ENCODE data around the gene ARSB. TPM values are rescaled to one million over a fixed set of nuclear protein-coding genes. Genes with fewer than 3 reads are reported as not detected.

Gene ARSB
- total and polyA plus RNA-seq, 7 experiments from 2014 or later, result 3.3 to 10.8 (median 4.8) TPM

GRCh38 chr5:78923622-78923970 lies 61.5 kb downstream of the ARSB start:
- Histone ChIP-seq H3K4me1 (ENCODE audit: control insufficient read depth in 2 of 2, insufficient read depth in 2 of 2, low read length in 2 of 2) (no peaks in the 10 kb centered on the region), H3K36me3 (ENCODE audit: control insufficient read depth in 2 of 3, insufficient read depth in 3 of 3, low read length in 3 of 3) (no peaks in the 10 kb centered on the region), H3K9me3 (ENCODE audit: control insufficient read depth in 2 of 3, low read length in 3 of 3) (no peaks in the 10 kb centered on the region), H3K4me3 (ENCODE audit: low read length) (no peak overlapping the region), H3K27ac (ENCODE audit: low read depth, low read length) (no peak overlapping the region), H3K27me3 (ENCODE audit: control insufficient read depth in 2 of 2, insufficient read depth in 2 of 2, low read length in 2 of 2) (no peaks in the 10 kb centered on the region)
- ChIA-PET POLR2A (interaction anchor here (0.5 kb wide), 1 partner anchor 1230 kb away, joined by 3 read pairs; no protein-coding TSS in a partner anchor), CTCF (no interaction called here)
- Mint-ChIP-seq H3K27me3 (no peaks in the 10 kb centered on the region), H3K4me3 (no peak overlapping the region), H3K27ac (no peak overlapping the region), H3K36me3 (peaks cover 0 to 28% (median 16%) of the 10 kb centered on the region in 5 donors), H3K9me3 (no peaks in the 10 kb centered on the region), H3K4me1 (peaks cover 0 to 5% (median 0%) of the 10 kb centered on the region in 7 donors)
- intact Hi-C loops (cut with micrococcal nuclease), result no loop called here
- no peak for DNase-seq
- no peak for ATAC-seq

GRCh38 chr5:78922879-78923621 lies 62.1 kb downstream of the ARSB start:
- H3K9me3 Mint-ChIP-seq, result no peaks in the 10 kb centered on the region

GRCh38 chr5:78920604-78921003 lies 64.5 kb downstream of the ARSB start:
- H3K4me1 ChIP-seq (ENCODE audit: control insufficient read depth in 2 of 2, insufficient read depth in 2 of 2, low read length in 2 of 2), result no peaks in the 10 kb centered on the region

More at GRCh38 chr5:78922879-78923621, 62.1 kb downstream of the ARSB start:
- Histone ChIP-seq H3K36me3 (ENCODE audit: control insufficient read depth in 2 of 3, insufficient read depth in 3 of 3, low read length in 3 of 3) (no peaks in the 10 kb centered on the region), H3K27me3 (ENCODE audit: control insufficient read depth in 2 of 2, insufficient read depth in 2 of 2, low read length in 2 of 2) (no peaks in the 10 kb centered on the region), H3K27ac (ENCODE audit: low read depth, low read length) (no peak overlapping the region), H3K9me3 (ENCODE audit: control insufficient read depth in 2 of 3, low read length in 3 of 3) (no peaks in the 10 kb centered on the region), H3K4me3 (ENCODE audit: low read length) (no peak overlapping the region), H3K4me1 (ENCODE audit: control insufficient read depth in 2 of 2, insufficient read depth in 2 of 2, low read length in 2 of 2) (no peaks in the 10 kb centered on the region)
- Mint-ChIP-seq H3K4me1 (peaks cover 0 to 5% (median 0%) of the 10 kb centered on the region in 7 donors), H3K4me3 (no peak overlapping the region), H3K36me3 (peaks cover 0 to 28% (median 16%) of the 10 kb centered on the region in 5 donors), H3K27ac (no peak overlapping the region), H3K27me3 (no peaks in the 10 kb centered on the region)
- DNase-seq (no peak), ATAC-seq (no peak)
- intact Hi-C loops (cut with micrococcal nuclease), result no loop called here
- ChIA-PET CTCF (no interaction called here), POLR2A (no interaction called here)

GRCh38 chr5:78919796-78920195 lies 65.3 kb downstream of the ARSB start:
- Mint-ChIP-seq H3K36me3 (peaks cover 0 to 30% (median 16%) of the 10 kb centered on the region in 5 donors), H3K27ac (no peak overlapping the region), H3K9me3 (no peaks in the 10 kb centered on the region), H3K4me1 (peaks cover 0 to 5% (median 0%) of the 10 kb centered on the region in 7 donors), H3K4me3 (no peak overlapping the region), H3K27me3 (no peaks in the 10 kb centered on the region)
- Histone ChIP-seq H3K4me3 (ENCODE audit: low read length) (no peak overlapping the region), H3K9me3 (ENCODE audit: control insufficient read depth in 2 of 3, low read length in 3 of 3) (no peaks in the 10 kb centered on the region), H3K27ac (ENCODE audit: low read depth, low read length) (no peak overlapping the region), H3K4me1 (ENCODE audit: control insufficient read depth in 2 of 2, insufficient read depth in 2 of 2, low read length in 2 of 2) (no peaks in the 10 kb centered on the region), H3K27me3 (ENCODE audit: control insufficient read depth in 2 of 2, insufficient read depth in 2 of 2, low read length in 2 of 2) (no peaks in the 10 kb centered on the region), H3K36me3 (ENCODE audit: control insufficient read depth in 2 of 3, insufficient read depth in 3 of 3, low read length in 3 of 3) (no peaks in the 10 kb centered on the region)
- ATAC-seq (no peak), DNase-seq (no peak)
- ChIA-PET CTCF (no interaction called here), POLR2A (no interaction called here)
- intact Hi-C loops (cut with micrococcal nuclease), result no loop called here

More at GRCh38 chr5:78920604-78921003, 64.5 kb downstream of the ARSB start:
- no peaks in the 10 kb centered on the region for H3K9me3 Mint-ChIP-seq
- peaks cover 0 to 5% (median 0%) of the 10 kb centered on the region in 7 donors for H3K4me1 Mint-ChIP-seq
- H3K27me3 ChIP-seq (ENCODE audit: control insufficient read depth in 2 of 2, insufficient read depth in 2 of 2, low read length in 2 of 2), result no peaks in the 10 kb centered on the region
- no peaks in the 10 kb centered on the region for H3K36me3 ChIP-seq (ENCODE audit: control insufficient read depth in 2 of 3, insufficient read depth in 3 of 3, low read length in 3 of 3)
- H3K27me3 Mint-ChIP-seq, result no peaks in the 10 kb centered on the region
- H3K27ac Mint-ChIP-seq, result no peak overlapping the region
- intact Hi-C loops (cut with micrococcal nuclease), result no loop called here
- no peak for ATAC-seq
- no peak overlapping the region for H3K27ac ChIP-seq (ENCODE audit: low read depth, low read length)
- no peaks in the 10 kb centered on the region for H3K9me3 ChIP-seq (ENCODE audit: control insufficient read depth in 2 of 3, low read length in 3 of 3)
- H3K36me3 Mint-ChIP-seq, result peaks cover 0 to 26% (median 16%) of the 10 kb centered on the region in 5 donors
- ChIA-PET CTCF (no interaction called here), POLR2A (no interaction called here)
- no peak overlapping the region for H3K4me3 Mint-ChIP-seq
- H3K4me3 ChIP-seq (ENCODE audit: low read length), result no peak overlapping the region
- no peak for DNase-seq

- H3K27ac Mint-ChIP-seq, result peak overlapping the region in 1 of 9 donors; percentile 2
- POLR2A ChIA-PET, result no interaction called here
These were observed 69.1 kb downstream of the ARSB start for GRCh38 chr5:78916044-78916443.

GRCh38 chr5:78915170-78915569 lies 69.9 kb downstream of the ARSB start:
- no peaks in the 10 kb centered on the region for H3K36me3 ChIP-seq (ENCODE audit: control insufficient read depth in 2 of 3, insufficient read depth in 3 of 3, low read length in 3 of 3)
- Mint-ChIP-seq H3K9me3 (no peaks in the 10 kb centered on the region), H3K4me1 (peaks cover 0 to 2% (median 0%) of the 10 kb centered on the region in 7 donors), H3K27me3 (no peaks in the 10 kb centered on the region), H3K4me3 (no peak overlapping the region), H3K36me3 (peaks cover 0 to 21% (median 8%) of the 10 kb centered on the region in 5 donors), H3K27ac (no peak overlapping the region)
- no peaks in the 10 kb centered on the region for H3K4me1 ChIP-seq (ENCODE audit: control insufficient read depth in 2 of 2, insufficient read depth in 2 of 2, low read length in 2 of 2)
- no peak overlapping the region for H3K4me3 ChIP-seq (ENCODE audit: low read length)
- no peaks in the 10 kb centered on the region for H3K27me3 ChIP-seq (ENCODE audit: control insufficient read depth in 2 of 2, insufficient read depth in 2 of 2, low read length in 2 of 2)
- ATAC-seq (no peak), DNase-seq (no peak)
- H3K9me3 ChIP-seq (ENCODE audit: control insufficient read depth in 2 of 3, low read length in 3 of 3), result no peaks in the 10 kb centered on the region
- H3K27ac ChIP-seq (ENCODE audit: low read depth, low read length), result no peak overlapping the region
- ChIA-PET CTCF (no interaction called here), POLR2A (no interaction called here)
- intact Hi-C loops (cut with micrococcal nuclease), result no loop called here

More at GRCh38 chr5:78916044-78916443, 69.1 kb downstream of the ARSB start:
- H3K36me3 ChIP-seq (ENCODE audit: control insufficient read depth in 2 of 3, insufficient read depth in 3 of 3, low read length in 3 of 3), result no peaks in the 10 kb centered on the region
- Mint-ChIP-seq H3K27me3 (no peaks in the 10 kb centered on the region), H3K36me3 (peaks cover 0 to 19% (median 6%) of the 10 kb centered on the region in 5 donors), H3K4me1 (peaks cover 0 to 3% (median 0%) of the 10 kb centered on the region in 7 donors), H3K9me3 (no peaks in the 10 kb centered on the region), H3K4me3 (no peak overlapping the region)
- H3K4me3 ChIP-seq (ENCODE audit: low read length), result no peak overlapping the region
- no peak for DNase-seq
- H3K27ac ChIP-seq (ENCODE audit: low read depth, low read length), result no peak overlapping the region
- intact Hi-C loops (cut with micrococcal nuclease), result no loop called here
- no peaks in the 10 kb centered on the region for H3K4me1 ChIP-seq (ENCODE audit: control insufficient read depth in 2 of 2, insufficient read depth in 2 of 2, low read length in 2 of 2)
- H3K27me3 ChIP-seq (ENCODE audit: control insufficient read depth in 2 of 2, insufficient read depth in 2 of 2, low read length in 2 of 2), result no peaks in the 10 kb centered on the region
- no peaks in the 10 kb centered on the region for H3K9me3 ChIP-seq (ENCODE audit: control insufficient read depth in 2 of 3, low read length in 3 of 3)
- ATAC-seq, result no peak
- CTCF ChIA-PET, result no interaction called here

GRCh38 chr5:78912811-78913210 lies 72.3 kb downstream of the ARSB start:
- no peak overlapping the region for H3K4me3 Mint-ChIP-seq
- POLR2A ChIA-PET, result no interaction called here
- CTCF ChIA-PET, result no interaction called here
- H3K4me1 Mint-ChIP-seq, result peaks cover 0 to 5% (median 4%) of the 10 kb centered on the region in 7 donors
- H3K36me3 Mint-ChIP-seq, result peaks cover 0 to 27% (median 15%) of the 10 kb centered on the region in 5 donors
- H3K27ac ChIP-seq (ENCODE audit: low read depth, low read length), result no peak overlapping the region
- no peaks in the 10 kb centered on the region for H3K27me3 Mint-ChIP-seq
- no peaks in the 10 kb centered on the region for H3K36me3 ChIP-seq (ENCODE audit: control insufficient read depth in 2 of 3, insufficient read depth in 3 of 3, low read length in 3 of 3)
- ATAC-seq (no peak), DNase-seq (no peak)
- H3K4me1 ChIP-seq (ENCODE audit: control insufficient read depth in 2 of 2, insufficient read depth in 2 of 2, low read length in 2 of 2), result no peaks in the 10 kb centered on the region
- H3K27me3 ChIP-seq (ENCODE audit: control insufficient read depth in 2 of 2, insufficient read depth in 2 of 2, low read length in 2 of 2), result no peaks in the 10 kb centered on the region
- intact Hi-C loops (cut with micrococcal nuclease), result no loop called here
- no peak overlapping the region for H3K4me3 ChIP-seq (ENCODE audit: low read length)
- H3K9me3 Mint-ChIP-seq, result no peaks in the 10 kb centered on the region
- H3K27ac Mint-ChIP-seq, result no peak overlapping the region
- no peaks in the 10 kb centered on the region for H3K9me3 ChIP-seq (ENCODE audit: control insufficient read depth in 2 of 3, low read length in 3 of 3)

Data from naive thymus-derived CD4-positive, alpha-beta T cell (primary cell).